ENCODE results near the gene OSBPL8.

DNA sequence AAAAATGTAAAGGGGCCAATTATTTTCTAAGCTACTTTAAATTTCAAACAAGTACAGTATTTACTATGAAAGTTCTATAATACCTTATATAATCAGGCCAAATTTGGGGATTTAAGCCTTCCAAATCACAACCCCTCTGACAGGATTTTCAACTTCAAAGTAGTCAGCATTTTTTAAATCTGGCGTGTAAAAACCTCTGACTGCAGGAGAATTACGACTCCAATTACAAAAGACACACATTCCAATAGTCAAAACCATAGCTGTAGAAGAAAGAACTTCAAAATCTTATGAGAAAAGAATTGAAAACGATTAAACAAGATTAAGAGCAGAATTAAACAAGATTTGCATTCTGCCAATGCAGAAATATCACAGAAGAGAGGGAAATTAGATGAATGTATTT lies 12.7 kb downstream of the OSBPL8 start:
- no peak for TF ChIP-seq POLR2AphosphoS5 (IDR thresholded peaks at IDR 0.05; ENCODE audit: low read depth)
- TF ChIP-seq, protein P1, sequence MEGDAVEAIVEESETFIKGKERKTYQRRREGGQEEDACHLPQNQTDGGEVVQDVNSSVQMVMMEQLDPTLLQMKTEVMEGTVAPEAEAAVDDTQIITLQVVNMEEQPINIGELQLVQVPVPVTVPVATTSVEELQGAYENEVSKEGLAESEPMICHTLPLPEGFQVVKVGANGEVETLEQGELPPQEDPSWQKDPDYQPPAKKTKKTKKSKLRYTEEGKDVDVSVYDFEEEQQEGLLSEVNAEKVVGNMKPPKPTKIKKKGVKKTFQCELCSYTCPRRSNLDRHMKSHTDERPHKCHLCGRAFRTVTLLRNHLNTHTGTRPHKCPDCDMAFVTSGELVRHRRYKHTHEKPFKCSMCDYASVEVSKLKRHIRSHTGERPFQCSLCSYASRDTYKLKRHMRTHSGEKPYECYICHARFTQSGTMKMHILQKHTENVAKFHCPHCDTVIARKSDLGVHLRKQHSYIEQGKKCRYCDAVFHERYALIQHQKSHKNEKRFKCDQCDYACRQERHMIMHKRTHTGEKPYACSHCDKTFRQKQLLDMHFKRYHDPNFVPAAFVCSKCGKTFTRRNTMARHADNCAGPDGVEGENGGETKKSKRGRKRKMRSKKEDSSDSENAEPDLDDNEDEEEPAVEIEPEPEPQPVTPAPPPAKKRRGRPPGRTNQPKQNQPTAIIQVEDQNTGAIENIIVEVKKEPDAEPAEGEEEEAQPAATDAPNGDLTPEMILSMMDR (conservative IDR thresholded peaks at IDR 0.05; ENCODE audit: low read depth in 2 of 2) = no peak
- no peak for TF ChIP-seq EZH2phosphoT487 (IDR thresholded peaks at IDR 0.05; ENCODE audit: unreplicated experiment)
- TF ChIP-seq EZH2 (IDR thresholded peaks at IDR 0.05; ENCODE audit: low read depth, unreplicated experiment) = no peak

Measured in GM23338 (cell line).